ENCODE results near the gene AIFM2.
A peak's percentile ranks its signal among the peaks of the same experiment; 100 is the strongest.
"Not testable (repeated sequence)": the region's sequence is repeated elsewhere in the genome, so short reads cannot be mapped to it uniquely, and the experiment has no call there.

Gene AIFM2

DNA sequence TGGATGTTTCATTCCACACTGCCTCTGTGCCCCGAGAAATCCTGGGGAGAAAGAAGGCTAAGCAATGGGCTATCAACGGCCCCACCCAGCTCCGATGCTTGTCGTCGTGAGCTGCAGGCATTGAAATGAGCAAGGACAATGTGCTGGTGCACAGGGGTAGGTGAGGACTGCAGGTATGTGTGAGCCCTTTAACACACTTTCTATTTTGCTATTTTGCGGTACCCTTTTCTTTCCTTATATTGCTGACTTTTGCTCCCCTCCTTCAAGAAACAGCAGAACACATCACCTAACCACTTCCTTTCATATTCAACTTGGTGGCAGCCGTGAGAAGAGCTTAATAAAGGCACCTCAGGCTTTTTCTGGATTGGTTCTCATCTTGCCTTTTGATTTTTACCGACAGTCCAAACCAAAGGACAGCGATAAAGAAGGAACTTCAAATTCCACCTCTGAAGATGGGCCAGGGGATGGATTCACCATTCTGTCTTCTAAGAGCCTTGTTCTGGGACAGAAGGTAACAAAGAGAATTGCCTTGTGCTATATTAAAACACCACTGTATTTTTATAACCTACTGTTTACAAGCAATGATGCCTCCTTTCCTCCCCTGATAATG, 39.2 kb downstream of the AIFM2 start:
- DNase-seq (ENCODE audit: low read depth): peak; percentile 7

DNA sequence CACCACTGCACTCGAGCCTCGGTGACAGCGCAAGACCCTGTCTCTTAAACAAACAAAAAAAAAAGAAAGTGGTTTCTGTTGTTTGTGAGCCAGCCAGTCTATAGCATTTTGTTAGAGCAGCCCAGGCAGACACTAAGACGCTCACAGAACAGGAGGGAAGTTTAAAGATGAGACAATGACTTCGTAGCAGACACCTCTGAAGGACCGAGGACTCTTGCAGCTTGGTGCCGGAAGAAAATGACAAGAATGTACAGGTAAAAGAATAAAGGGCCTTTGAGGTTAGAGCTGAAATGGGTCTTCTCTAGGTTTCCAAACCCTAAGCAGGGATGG, 40.3 kb downstream of the AIFM2 start:
- DNase-seq (ENCODE audit: low read depth): no peak

DNA sequence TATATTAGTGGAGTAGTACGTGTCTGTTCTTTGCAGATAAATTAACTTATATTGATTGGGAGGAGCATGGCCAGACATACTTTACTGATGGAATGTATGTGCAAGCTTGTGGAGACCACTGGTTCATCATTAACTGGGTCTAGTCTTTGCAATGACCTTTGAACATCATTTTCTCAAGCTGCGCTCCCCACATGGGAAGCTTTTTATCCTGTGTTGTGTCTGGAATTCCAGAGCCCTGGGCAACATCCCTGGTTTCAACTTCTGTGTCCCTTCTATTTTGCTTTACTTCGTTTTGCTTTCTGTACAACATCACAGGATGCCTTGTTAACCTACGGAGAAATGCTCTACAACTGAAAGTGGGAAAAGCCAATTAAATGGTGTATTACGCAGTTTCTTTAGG, 41.7 kb downstream of the AIFM2 start:
- no peak for DNase-seq (ENCODE audit: low read depth)

DNA sequence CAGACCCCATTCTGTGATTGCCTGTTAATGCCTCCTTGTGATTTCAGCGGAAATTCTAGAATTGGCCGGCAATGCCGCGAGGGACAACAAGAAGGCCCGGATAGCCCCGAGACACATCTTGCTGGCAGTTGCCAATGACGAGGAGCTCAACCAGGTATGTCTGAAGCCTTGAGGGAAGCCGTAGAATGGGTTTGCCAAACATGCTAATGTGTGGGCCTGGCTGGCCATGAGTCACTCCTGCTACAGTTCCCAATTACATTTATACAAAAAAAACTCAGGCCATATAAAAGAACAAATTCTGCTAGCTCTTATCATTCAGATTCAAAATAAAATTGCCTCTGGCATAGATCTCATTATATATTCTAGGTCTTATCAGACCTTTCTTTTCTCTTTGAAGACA, 42.6 kb downstream of the AIFM2 start:
- DNase-seq (ENCODE audit: low read depth): no peak

DNA sequence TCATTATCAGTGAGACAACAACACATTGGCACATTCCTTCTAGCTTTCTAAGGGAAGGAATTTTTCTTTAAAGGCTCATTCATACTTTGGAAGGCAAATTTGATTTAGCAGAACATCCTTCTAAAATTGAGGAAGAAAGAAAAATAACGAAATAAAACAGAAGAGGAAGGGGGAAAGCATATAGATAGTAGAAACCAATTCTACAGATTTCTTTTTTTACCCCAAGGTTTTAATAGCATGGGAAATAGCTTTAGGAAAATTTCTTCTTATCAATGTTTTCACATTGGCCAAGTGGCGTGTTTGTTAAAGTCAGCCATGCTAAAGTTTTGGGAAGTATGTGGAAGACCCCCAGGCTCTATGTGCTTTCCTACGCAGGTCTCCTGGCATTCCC, 44.3 kb downstream of the AIFM2 start:
- no peak for DNase-seq (ENCODE audit: low read depth)

DNA sequence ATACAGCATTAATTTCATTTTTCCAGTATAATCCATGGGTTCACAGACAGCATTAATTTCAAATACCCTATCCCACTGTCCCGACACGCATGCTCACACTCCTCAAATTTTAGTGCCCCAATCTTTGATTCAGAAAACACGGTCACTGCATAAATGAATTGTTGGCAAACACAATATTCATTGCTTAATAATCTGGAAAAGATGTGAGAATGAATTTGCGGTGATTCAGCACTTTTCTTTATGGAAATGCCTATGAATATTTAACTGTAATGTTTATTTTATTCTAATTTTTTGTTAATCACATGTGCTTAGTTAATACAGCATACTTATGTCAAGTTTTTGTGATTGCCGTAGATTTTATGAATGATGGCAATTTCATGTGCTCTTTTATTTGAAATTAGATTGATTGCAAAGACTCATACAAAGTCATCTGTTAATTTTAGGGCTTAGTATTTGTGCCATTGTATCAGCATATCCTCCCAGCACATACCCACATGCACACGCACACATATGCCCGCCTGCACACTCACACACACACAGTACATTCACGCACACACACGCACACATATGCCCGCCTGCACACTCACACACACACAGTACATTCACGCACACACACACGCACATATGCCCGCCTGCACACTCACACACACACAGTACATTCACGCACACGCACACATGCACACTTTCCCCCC, 44.9 kb downstream of the AIFM2 start:
- no peak for DNase-seq (ENCODE audit: low read depth)

DNA sequence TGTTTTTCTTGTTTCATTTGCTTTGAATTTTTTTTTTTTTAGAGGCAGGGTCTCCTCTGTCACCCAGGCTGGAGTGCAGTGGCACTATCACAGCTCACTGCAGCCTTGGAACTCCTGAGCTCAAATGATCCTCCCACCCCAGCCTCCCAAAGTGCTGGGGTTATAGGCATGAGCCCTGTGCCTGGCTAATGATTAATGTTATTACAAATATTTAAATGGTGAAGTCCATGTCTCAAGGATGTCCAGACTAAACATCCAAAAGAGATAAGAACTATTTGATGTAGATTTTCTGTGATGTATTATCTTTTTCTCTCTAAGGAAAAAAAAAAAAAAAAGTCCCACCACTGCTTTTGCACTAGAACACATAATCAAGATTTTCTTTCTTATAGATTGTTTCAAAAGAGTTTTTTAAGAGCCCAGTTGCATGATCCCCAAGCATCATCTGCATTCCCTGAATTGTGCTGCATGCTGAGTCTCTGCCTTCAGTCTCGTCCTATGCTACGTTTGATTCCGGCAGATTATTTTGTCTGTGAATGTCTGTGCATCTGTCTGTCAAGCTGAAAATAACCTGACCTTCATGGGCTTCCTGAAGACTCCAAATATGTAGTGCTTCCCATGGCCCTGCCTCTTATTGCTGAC, 46.5 kb downstream of the AIFM2 start:
- no peak for DNase-seq (ENCODE audit: low read depth)

DNA sequence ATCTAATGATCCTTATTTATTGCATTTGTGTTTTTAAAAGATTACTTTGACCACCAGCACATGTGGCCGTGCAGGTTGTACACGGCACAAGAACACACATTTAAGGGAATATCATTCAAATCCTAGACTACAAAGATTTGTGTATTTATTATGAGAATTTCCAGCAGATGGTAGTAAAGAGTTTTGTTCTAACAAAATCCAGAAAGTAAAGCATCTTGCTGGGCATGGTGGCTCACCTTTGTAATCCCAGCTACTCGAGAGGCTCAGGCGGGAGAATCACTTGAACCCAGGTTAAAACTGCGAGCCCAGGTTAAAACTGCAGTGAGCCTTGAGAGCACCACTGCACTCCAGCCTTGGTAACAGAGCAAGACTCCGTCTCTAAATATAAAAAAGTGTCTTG, 48.4 kb downstream of the AIFM2 start:
- no peak for DNase-seq (ENCODE audit: low read depth)

DNA sequence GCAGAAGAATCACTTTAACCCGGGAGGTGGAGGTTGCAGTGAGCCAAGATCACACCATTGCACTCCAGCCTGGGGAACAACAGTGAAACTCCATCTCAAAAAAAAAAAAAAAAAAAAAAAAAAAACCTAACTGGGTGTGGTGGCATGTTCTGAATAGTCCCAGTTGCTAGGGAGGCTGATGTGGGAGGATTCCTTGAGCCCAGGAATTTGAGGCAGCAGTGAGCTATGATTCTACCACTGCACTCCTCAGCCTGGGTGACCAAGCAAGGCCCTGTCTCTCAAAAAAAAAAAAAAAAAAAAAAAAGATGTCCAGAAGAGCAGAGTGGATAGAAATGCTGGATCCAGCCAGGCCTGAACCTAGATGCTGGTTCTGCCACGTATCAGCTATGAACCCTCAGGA, 51.8 kb downstream of the AIFM2 start:
- DNase-seq (ENCODE audit: low read depth): not testable (repeated sequence)

DNA sequence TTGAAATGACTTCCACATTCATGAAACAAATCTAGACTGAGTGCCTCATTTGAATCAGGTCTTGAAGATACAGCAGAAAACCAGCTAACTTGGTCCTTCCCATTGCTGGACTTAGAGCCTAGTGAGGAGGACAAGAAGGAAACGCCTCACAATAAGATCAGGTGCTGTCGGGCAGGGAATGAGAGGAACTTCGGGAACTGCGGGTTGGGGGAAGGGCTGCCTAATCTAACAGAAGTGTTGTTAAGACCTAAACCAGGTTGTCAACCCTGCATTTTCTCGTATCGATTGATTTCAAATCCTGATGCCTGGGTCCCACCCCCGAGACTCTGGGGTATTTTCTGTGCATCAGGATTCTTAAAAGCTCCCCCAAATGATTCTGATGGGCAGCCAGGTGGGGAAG, 53.7 kb downstream of the AIFM2 start:
- DNase-seq (ENCODE audit: low read depth): no peak

DNA sequence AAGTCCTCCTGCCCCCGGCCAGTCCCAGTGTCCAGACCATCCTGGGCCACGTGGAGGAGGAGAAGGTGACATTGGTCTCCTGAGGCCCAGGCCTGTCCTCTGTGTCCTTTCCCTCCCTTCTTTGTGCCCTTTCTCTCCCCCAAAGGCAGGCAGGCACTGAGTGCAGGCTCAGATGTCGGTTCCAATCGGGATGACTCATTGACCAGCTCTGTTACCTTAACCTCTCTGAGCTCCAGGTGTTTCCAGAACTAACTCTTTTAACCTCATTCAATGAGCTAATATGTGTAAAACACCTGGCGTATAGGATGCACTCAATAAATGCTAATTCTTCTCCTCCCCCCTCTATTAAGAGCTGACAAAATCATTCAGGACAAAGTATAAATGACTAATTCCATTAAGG, 54.3 kb downstream of the AIFM2 start:
- no peak for DNase-seq (ENCODE audit: low read depth)

DNA sequence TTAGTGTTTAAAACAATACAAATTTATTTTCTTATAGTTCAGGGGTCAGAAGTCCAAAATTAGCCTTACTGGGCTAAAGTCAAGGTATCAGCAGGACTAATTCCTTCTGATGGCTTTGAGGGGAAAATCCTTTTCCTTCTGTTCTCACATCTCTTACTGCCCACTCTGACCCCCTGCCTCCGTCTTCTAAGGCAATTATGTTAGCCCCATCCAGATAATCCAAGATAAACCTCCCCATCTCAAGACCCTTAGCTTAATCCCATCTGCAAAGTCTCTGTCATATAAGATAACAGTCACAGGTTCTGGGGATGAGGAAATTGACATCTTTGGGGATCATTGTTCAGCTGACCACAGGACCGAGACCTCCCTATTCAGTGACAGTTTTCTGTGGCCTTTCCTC, 57.7 kb downstream of the AIFM2 start:
- no peak for DNase-seq (ENCODE audit: low read depth)

DNA sequence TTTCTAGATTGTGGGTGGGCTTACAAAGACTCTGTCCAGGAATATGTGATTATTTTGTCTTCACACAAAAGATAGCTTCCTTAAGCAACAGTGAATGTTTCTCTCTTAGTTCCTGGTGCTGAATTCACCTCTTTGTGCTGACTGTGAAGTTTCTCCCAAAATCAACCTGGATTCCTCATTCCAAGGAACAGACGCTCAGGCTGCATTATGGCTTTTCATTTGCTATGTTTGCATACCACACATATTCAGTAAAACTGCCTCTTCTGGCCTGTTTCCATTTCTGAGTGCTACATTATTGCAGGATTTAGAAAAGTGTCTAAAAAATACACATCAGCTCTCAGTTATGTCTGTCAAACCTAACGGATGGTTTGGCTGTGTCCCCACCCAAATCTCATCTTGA, 58.5 kb downstream of the AIFM2 start:
- no peak for DNase-seq (ENCODE audit: low read depth)

DNA sequence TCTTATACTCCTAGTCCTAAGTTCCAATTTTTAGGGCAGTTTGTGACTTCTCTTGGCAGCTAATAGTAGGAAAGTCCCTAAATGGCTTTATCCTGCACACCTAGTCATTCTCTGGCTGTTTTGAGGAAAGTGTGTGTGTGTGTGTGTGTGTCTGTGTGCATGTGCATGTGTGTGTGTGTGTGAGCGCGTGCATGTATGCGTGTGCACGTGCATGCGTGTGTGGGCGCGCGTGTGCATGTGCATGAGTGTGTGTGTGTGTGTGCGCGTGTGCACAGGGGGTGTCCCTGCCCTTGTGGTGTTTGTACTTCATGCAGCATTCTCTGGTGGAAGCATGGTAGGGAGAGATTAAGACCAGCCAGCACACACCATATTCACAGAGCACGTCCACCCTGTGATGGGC, 61.8 kb downstream of the AIFM2 start:
- DNase-seq (ENCODE audit: low read depth): no peak

DNA sequence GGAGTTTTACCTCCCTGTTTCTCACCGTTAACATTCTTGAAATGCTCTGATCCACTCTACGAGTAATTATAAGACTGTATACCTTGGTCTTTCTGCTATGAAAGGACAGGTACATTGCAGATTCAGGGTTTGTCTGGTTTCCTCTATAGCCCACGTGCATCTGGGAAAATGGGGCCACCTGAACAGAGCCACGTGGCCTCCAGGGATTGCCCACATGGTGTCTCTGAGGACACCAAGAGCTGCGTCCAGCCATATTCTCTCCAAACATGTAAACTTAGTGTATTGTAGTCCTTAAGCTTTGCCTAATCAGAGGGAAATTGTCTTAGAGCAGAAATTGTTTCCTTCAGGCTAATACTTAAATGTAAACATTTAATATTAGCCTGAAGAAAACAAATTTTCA, 63.3 kb downstream of the AIFM2 start:
- DNase-seq (ENCODE audit: low read depth): no peak

DNA sequence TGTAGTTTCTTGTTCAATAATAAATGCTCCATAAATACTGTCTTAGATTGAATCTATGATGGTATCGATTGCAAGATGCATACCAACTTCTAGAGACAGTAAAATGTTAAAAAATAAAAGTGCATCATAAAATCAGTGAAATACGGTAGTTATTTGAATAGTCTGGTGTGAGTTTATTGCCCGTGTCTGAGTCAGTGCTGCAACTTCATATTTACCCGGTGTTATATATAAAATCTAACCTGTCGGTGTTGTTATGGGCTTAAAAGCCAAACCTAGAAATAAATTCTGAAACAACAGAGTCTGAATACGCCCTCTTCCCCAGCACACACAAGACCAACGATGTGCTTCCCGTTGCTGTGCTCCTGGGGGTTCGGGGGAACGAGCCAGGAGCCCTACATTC, 63.7 kb downstream of the AIFM2 start:
- DNase-seq (ENCODE audit: low read depth): no peak

DNA sequence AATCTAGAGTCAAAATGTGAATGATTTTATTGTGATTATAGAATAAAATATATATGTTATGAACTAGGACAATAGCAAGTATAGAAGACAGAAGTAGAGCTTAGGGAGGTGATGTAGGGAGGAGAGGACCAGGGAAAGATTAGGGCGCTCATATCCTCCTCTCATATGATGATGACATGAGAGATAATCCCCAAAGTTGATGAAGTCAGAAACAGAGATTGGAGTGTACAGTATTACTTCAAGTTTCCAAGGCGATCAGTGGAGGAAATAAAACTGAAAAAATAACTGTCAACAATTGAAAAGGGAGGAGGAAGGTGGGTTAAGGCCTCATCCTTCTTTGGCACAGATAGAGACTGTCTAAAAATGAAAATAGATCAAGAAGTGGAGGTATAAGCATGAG, 65.0 kb downstream of the AIFM2 start:
- no peak for DNase-seq (ENCODE audit: low read depth)

DNA sequence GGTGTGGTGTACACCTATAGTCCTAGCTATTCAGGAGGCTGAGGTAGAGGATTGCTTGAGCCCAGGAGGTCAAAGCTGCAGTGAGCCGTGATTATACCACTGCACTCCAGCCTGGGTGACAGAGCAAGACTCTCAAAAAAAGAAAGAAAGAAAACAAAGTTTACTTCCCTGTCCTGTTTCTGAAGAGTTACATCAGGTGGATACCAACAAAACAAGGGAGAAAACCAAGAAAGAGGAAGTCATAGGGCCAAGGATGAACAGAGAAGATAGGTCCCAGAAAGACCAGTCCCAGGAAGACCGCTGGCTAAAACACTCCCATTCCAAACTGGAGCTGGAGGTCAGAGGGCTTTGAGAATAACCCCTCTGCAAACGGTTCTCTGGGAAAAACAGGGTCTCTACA, 66.4 kb downstream of the AIFM2 start:
- no peak for DNase-seq (ENCODE audit: low read depth)

DNA sequence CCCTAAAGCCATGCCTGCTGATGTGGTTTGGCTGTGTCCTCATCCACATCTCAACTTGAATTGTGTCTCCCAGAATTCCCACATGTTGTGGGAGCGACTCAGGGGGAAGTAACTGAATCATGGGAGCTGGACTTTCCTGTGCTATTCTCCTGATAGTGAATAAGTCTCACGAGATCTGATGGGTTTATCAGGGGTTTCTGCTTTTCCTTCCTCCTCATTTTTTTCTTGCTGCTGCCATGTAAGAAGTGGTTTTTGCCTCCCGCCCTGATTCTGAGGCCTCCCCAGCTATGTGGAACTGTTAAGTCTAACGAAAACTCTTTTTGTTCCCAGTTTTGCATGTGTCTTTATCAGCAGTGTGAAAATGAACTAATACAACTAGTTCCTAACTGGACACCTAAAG, 68.1 kb downstream of the AIFM2 start:
- no peak for DNase-seq (ENCODE audit: low read depth)

DNA sequence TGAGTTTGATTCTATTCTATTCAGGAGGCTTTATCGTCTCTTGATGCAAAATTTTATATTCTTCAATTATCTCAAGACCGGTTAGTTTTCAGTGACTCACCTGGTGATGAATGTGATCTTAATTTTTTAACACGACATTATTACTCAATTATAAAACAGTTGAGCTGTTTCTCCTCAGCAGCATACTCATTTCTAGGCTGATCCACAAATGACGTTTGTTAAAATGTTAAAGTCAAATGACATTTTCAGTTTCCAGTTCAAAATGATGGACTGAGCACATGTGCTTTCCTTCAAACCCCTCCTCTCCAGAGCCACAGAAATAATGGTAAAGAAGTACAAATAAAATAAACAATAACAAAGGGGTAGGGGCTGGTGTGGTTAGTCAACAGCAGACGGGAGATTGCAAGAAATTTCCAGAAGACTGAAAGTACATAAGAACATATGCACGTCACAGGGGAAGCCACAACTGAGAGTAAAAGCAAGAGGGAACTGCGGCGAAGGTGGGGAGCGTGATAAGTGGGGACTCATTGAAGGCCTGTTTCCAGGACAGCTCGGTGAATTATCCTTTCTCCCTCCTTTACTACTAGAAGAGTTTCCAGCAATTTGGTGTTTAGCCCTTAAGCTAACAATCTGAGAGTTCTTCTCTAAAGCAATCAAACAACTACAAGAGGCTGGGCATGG, 69.1 kb downstream of the AIFM2 start:
- no peak for DNase-seq (ENCODE audit: low read depth)
